Stimulated activated CD4-positive, alpha-beta T cell treated with anti-CD3 and anti-CD28 coated beads, Interleukin-15, amount 100 ng/mL, for 1 hour (primary cell): Measurements from ENCODE around the gene CSNK2A1.
"Not testable (repeated sequence)": the region's sequence is repeated elsewhere in the genome, so short reads cannot be mapped to it uniquely, and the experiment has no call there.

Source experiments
- DNase-seq, 2 donors: peaks; one replicate each; pipeline ENCODE4 v3.0.0-alpha.2; 2020; ENCODE audit warnings: low read depth in 1 of 2, low spot score in 1 of 2

Gene CSNK2A1

GRCh38 chr20:460707-461106 lies 82.9 kb downstream of the CSNK2A1 start:
- no peak for DNase-seq

GRCh38 chr20:460180-460579 lies 83.4 kb downstream of the CSNK2A1 start:
- DNase-seq, result no peak

- no peak for DNase-seq
These were observed 84.8 kb downstream of the CSNK2A1 start for GRCh38 chr20:458776-459175.

- no peak for DNase-seq
These were observed 88.6 kb downstream of the CSNK2A1 start for GRCh38 chr20:454951-455350.

DNA sequence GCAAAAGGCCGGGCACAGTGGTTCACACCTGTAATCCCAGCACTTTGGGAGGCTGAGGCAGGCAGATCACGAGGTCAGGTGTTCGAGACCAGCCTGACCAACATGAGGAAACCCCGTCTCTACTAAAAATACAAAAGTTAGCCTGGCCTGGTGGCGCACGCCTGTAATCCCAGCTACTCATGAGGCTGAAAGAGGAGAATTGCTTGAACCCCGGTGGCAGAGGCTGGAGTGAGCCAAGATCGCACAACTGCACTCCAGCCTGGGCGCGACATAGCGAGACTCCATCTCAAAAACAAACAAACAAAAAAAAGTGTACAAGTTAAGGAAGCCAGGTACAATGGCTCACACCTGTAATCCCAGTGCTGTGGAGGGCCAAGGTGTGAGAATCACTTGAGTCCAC lies 91.6 kb downstream of the CSNK2A1 start:
- not testable (repeated sequence) for DNase-seq

- no peak for DNase-seq
These were observed 97.9 kb downstream of the CSNK2A1 start for GRCh38 chr20:445514-446336.

- DNase-seq, result no peak
These were observed 98.6 kb downstream of the CSNK2A1 start for GRCh38 chr20:444862-445426.

- no peak for DNase-seq
These were observed 99.5 kb downstream of the CSNK2A1 start for GRCh38 chr20:444117-444516.

GRCh38 chr20:443223-443775 lies 100.3 kb downstream of the CSNK2A1 start:
- no peak for DNase-seq

DNA sequence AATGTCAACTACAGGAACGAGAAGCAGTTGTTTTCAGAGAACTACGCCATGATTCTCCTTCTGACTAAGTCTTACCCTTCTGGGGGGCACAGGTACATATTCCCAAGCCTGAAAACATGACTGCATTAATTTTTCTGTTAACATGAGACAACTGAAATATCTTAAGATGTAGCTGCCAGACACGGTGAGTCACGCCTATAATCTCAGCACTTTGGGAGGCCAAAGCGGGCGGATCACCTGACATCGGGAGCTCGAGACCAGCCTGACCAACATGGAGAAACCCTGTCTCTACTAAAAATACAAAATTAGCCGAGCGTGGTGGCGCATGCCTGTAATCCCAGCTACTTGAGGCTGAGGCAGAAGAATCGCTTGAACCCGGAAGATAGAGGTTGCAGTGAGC lies 103.0 kb downstream of the CSNK2A1 start:
- DNase-seq, result no peak

GRCh38 chr20:440148-440547 lies 103.4 kb downstream of the CSNK2A1 start:
- DNase-seq, result no peak

GRCh38 chr20:438571-439469 lies 104.8 kb downstream of the CSNK2A1 start:
- DNase-seq, result peak in 1 of 2 donors; percentile 25

DNA sequence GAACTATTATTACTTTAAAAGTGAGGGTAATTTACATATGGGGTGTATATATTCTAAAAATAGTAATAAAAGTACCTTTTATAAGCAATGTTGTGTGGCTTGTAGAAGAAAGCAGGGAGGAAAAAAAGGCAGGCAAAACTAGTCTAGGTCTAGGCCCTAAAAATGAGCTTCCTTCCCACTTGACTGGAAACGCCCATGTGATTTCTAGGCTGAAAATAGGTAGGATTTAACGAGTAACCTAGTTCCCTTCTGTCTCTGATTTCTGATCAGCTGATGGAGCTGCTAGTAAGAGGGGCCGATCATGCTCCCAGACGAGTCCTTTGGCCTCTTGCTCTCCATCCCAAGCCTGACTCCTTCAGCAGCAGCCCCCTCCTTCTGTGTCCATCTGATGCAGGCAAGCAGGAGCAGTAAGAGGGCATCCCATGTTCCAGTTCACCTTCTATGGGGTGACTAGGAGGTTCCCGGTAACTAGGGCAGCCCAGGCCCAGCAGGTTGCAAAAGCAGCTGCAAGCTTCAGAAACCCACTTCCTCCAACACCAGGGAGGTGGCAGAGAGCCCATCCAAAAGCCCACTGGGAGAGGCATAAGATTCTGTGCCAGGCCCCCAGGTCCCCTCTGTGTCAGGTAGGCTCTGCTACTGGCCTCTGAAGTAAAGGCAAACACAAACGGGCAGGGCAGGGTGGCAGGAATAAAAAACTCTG lies 105.7 kb downstream of the CSNK2A1 start:
- DNase-seq, result no peak

DNA sequence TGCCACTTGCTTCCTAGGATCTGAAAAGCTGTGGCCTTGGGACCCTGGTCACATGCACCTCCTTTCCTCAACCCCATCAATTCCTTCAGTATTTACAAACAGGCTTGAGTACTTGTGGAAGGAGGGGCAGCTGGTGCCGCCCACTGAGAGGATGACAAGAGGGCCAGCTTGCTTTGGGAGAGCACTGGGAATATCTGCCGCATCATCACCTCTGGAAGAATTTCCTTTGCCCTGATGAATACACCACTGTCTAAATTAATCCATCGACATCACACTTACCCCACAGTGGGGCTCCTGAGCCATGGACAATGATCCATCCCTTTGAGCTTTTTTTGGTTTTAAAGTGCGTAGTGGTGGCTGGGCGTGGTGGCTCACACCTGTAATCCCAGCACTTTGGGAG lies 107.1 kb downstream of the CSNK2A1 start:
- no peak for DNase-seq

GRCh38 chr20:435558-435957 lies 108.0 kb downstream of the CSNK2A1 start:
- no peak for DNase-seq

- no peak for DNase-seq
These were observed 108.8 kb downstream of the CSNK2A1 start for GRCh38 chr20:434661-435419.

DNA sequence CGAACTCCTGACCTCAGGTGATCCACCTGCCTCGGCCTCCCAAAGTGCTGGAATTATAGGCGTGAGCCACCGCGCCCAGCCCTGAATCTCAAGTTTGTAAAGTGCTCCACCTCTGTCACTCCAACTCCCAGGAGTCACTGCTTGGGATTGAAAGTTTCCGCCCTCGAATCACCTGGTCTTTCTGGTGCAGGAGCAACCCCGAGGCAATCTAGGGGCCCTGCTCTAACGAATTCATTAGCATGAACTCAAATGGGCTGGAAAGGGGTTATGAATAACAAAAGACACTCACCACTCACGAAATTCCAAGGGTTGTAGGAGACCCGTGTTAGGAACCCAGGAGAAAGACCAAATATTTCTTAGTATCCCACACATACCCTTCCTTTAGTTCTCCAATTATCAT lies 109.4 kb downstream of the CSNK2A1 start:
- DNase-seq, result no peak

GRCh38 chr20:433300-433975 lies 110.2 kb downstream of the CSNK2A1 start:
- peak in 1 of 2 donors; percentile 14 for DNase-seq

GRCh38 chr20:432677-433299 lies 110.8 kb downstream of the CSNK2A1 start:
- DNase-seq, result no peak
